SIG-M5 treated with dmso at 0.1 percent for 504 hours (cell line): ENCODE data around the gene RMND5A.
"Not testable (repeated sequence)": the region's sequence is repeated elsewhere in the genome, so short reads cannot be mapped to it uniquely, and the experiment has no call there.

Experiments
- DNase-seq: peaks from one replicate; lab custom pipeline; 2025; ENCODE audit not compliant: unreplicated experiment; lab: John Stamatoyannopoulos, UW

Gene RMND5A

GRCh38 chr2:86719637-86720539, at the start of gene RMND5A:
RMND5A (plus strand) TSS chr2:86720291; CDS start chr2:86720668, 377 bp downstream.
- peak; percentile 81 for DNase-seq

GRCh38 chr2:86671337-86671981, 48.6 kb upstream of the RMND5A start:
- no peak for DNase-seq

- no peak for DNase-seq
These were observed 48.0 kb upstream of the RMND5A start for GRCh38 chr2:86672027-86672545.

- DNase-seq: no peak
These were observed 47.1 kb upstream of the RMND5A start for GRCh38 chr2:86673011-86673410.

- DNase-seq: no peak
These were observed 46.0 kb upstream of the RMND5A start for GRCh38 chr2:86673986-86674670.

- DNase-seq: no peak
These were observed 45.0 kb upstream of the RMND5A start for GRCh38 chr2:86675104-86675503.

GRCh38 chr2:86675511-86676015, 44.5 kb upstream of the RMND5A start:
- peak; percentile 22 for DNase-seq

GRCh38 chr2:86677816-86678215, 42.3 kb upstream of the RMND5A start:
- DNase-seq: no peak

GRCh38 chr2:86679036-86679435, 41.1 kb upstream of the RMND5A start:
- DNase-seq: no peak

- DNase-seq: no peak
These were observed 34.7 kb upstream of the RMND5A start for GRCh38 chr2:86685351-86685750.

- DNase-seq: no peak
These were observed 33.6 kb upstream of the RMND5A start for GRCh38 chr2:86686460-86686859.

GRCh38 chr2:86686905-86687304, 33.2 kb upstream of the RMND5A start:
- DNase-seq: no peak

GRCh38 chr2:86695053-86695691, 24.9 kb upstream of the RMND5A start:
- DNase-seq: no peak

GRCh38 chr2:86697551-86698104, 22.5 kb upstream of the RMND5A start:
- no peak for DNase-seq

GRCh38 chr2:86700690-86701089, 19.4 kb upstream of the RMND5A start:
- DNase-seq: no peak

- no peak for DNase-seq
These were observed 16.3 kb upstream of the RMND5A start for GRCh38 chr2:86703704-86704361.

GRCh38 chr2:86704459-86704971, 15.6 kb upstream of the RMND5A start:
- no peak for DNase-seq

- DNase-seq: no peak
These were observed 13.9 kb upstream of the RMND5A start for GRCh38 chr2:86706220-86706619.

GRCh38 chr2:86706935-86707334, 13.2 kb upstream of the RMND5A start:
- no peak for DNase-seq

- not testable (repeated sequence) for DNase-seq
These were observed 12.0 kb upstream of the RMND5A start for GRCh38 chr2:86708126-86708525.
